Measurements from ENCODE around the gene RPL28.
A peak's percentile ranks its signal among the peaks of the same experiment; 100 is the strongest.

Gene RPL28

GRCh38 chr19:55353803-55354697, 31.7 kb upstream of the RPL28 start:
- TF ChIP-seq, protein P1, sequence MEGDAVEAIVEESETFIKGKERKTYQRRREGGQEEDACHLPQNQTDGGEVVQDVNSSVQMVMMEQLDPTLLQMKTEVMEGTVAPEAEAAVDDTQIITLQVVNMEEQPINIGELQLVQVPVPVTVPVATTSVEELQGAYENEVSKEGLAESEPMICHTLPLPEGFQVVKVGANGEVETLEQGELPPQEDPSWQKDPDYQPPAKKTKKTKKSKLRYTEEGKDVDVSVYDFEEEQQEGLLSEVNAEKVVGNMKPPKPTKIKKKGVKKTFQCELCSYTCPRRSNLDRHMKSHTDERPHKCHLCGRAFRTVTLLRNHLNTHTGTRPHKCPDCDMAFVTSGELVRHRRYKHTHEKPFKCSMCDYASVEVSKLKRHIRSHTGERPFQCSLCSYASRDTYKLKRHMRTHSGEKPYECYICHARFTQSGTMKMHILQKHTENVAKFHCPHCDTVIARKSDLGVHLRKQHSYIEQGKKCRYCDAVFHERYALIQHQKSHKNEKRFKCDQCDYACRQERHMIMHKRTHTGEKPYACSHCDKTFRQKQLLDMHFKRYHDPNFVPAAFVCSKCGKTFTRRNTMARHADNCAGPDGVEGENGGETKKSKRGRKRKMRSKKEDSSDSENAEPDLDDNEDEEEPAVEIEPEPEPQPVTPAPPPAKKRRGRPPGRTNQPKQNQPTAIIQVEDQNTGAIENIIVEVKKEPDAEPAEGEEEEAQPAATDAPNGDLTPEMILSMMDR (IDR thresholded peaks at IDR 0.05; ENCODE audit: borderline replicate concordance, control extremely low read depth, extremely low read depth, insufficient read depth, missing control alignments) = no peak
- DNase-seq (ENCODE audit: low spot score) = peak; percentile 87
- in situ Hi-C loops (cut with MboI; ENCODE audit: low sequenced_read_pairs, unreplicated experiment) = no loop called here

DNA sequence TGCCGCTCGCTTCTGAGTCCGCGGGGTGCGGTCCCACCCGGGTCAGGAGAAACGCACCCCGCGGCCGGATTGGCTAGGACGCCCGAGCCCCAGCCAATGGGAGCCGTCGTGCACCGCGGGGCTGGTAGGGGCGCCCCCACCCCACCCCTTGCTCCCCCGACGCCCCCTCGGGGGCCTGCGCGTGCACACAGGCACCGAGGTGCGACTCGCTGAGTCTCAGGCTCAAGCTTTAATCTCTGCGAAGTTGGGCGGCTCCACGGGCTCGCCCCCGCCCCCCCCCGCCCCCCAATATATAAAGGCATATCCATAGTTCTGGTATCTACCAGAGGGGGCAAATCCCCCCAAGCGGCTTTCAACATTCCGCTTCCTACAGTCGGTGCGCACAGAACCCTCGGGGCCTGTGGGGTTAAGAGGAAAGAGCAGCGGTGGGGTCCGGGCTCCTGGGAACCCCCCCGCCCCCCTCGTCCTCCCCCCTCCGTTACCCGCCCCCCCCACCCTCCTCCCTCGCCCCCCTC, 31.0 kb upstream of the RPL28 start, which contains the start of gene COX6B2:
TSS of gene COX6B2 (minus strand) at position 22 of the 515 bp plus-strand sequence. CDS start 198 bp downstream, outside the sequence.
- TF ChIP-seq, protein P1 (IDR thresholded peaks at IDR 0.05; ENCODE audit: borderline replicate concordance, control extremely low read depth, extremely low read depth, insufficient read depth, missing control alignments) = no peak
- no peak for DNase-seq (ENCODE audit: low spot score)
- in situ Hi-C loops (cut with MboI; ENCODE audit: low sequenced_read_pairs, unreplicated experiment) = no loop called here

GRCh38 chr19:55355213-55355821, 30.4 kb upstream of the RPL28 start:
- in situ Hi-C loops (cut with MboI; ENCODE audit: low sequenced_read_pairs, unreplicated experiment) = no loop called here
- DNase-seq (ENCODE audit: low spot score) = no peak
- TF ChIP-seq, protein P1 (IDR thresholded peaks at IDR 0.05; ENCODE audit: borderline replicate concordance, control extremely low read depth, extremely low read depth, insufficient read depth, missing control alignments) = no peak

- in situ Hi-C loops (cut with MboI; ENCODE audit: low sequenced_read_pairs, unreplicated experiment) = no loop called here
- DNase-seq (ENCODE audit: low spot score) = no peak
- TF ChIP-seq, protein P1 (IDR thresholded peaks at IDR 0.05; ENCODE audit: borderline replicate concordance, control extremely low read depth, extremely low read depth, insufficient read depth, missing control alignments) = no peak
These were observed 27.2 kb upstream of the RPL28 start for GRCh38 chr19:55358493-55358892.

GRCh38 chr19:55358943-55359908, 26.5 kb upstream of the RPL28 start:
- in situ Hi-C loops (cut with MboI; ENCODE audit: low sequenced_read_pairs, unreplicated experiment) = no loop called here
- TF ChIP-seq, protein P1 (IDR thresholded peaks at IDR 0.05; ENCODE audit: borderline replicate concordance, control extremely low read depth, extremely low read depth, insufficient read depth, missing control alignments) = no peak
- DNase-seq (ENCODE audit: low spot score) = no peak

GRCh38 chr19:55360902-55361301, 24.8 kb upstream of the RPL28 start:
- in situ Hi-C loops (cut with MboI; ENCODE audit: low sequenced_read_pairs, unreplicated experiment) = no loop called here
- TF ChIP-seq, protein P1 (IDR thresholded peaks at IDR 0.05; ENCODE audit: borderline replicate concordance, control extremely low read depth, extremely low read depth, insufficient read depth, missing control alignments) = no peak
- no peak for DNase-seq (ENCODE audit: low spot score)
